SK-N-MC (cell line): ENCODE measurements around the gene PAQR7.

Source experiments
- EZH2 ChIP-seq: fragments of 200-600 bp; sonication (generic); IDR thresholded peaks from one replicate; pipeline ENCODE4 v1.6.1; 2017; ENCODE audit warnings: antibody characterized with exemption
- FOXP2 ChIP-seq: optimal IDR thresholded peaks from 2 replicates; pipeline ENCODE3; 2011; ENCODE audit warnings: mild to moderate bottlenecking, moderate library complexity; ENCODE audit not compliant: insufficient read depth; ENCODE audit errors: extremely low read length, control extremely low read depth
- POLR2AphosphoS5 ChIP-seq: IDR thresholded peaks from 2 replicates; pipeline ENCODE4 v1.6.1; 2012; ENCODE audit warnings: mild to moderate bottlenecking, low read depth, low read length, borderline replicate concordance

GRCh38 chr1:25909040-25909439 lies 33.5 kb upstream of the PAQR7 start:
- TF ChIP-seq POLR2AphosphoS5 (no peak), EZH2 (no peak), FOXP2 (no peak)
